ENCODE results near the gene CLPSL1.

CLPSL1 gene

DNA sequence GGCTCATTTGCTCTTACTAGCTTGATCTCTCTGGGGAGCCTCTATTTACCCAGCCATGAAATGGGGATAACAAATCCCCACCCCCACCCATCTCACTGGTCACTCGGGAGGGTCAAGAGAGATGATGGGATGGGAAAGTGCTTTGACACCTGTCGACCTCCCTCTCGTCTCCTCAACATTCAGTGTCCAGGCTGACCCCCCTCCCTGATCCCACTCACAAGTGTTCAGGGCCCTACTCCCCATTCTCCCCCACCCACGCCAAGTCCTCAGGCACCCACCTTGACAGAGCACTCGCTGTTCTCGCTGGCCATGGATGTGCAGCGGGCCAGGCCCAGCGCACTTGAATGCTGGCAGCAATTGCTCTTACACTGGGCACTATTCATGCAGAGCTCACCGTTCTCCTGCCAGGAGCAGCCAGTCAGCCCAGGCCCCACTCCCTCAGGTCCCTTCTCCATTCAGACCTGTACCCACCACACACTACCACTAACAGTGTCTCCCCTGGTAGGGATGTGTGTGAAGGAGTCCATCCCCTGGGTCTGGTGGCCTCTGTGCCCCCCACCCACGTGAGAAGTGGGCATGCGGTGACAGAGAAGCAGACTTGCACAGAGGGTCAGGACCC is 14.7 kb downstream of the CLPSL1 start:
- no peak for DNase-seq (ENCODE audit: low read depth in 2 of 2)

DNA sequence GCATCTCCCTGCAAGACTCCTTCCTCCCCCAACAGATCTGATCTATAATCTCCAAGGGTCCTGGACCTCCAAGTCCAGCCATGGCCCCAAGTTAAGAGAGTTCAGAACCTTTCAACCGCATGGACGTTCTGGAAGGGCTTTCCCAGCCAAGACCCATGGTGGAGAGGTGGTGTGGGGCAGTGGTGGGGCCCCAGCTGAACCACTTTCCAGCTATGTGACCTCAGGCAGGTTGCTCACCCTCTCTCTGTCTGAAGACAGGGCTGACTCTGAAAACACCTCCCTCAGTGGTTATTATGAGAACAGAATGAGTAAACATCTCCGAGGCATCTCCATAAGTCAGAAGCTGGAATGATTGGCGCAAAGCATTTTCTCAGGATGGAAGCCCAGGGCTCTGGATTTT is 15.4 kb downstream of the CLPSL1 start:
- no peak for DNase-seq (ENCODE audit: low read depth in 2 of 2)

DNA sequence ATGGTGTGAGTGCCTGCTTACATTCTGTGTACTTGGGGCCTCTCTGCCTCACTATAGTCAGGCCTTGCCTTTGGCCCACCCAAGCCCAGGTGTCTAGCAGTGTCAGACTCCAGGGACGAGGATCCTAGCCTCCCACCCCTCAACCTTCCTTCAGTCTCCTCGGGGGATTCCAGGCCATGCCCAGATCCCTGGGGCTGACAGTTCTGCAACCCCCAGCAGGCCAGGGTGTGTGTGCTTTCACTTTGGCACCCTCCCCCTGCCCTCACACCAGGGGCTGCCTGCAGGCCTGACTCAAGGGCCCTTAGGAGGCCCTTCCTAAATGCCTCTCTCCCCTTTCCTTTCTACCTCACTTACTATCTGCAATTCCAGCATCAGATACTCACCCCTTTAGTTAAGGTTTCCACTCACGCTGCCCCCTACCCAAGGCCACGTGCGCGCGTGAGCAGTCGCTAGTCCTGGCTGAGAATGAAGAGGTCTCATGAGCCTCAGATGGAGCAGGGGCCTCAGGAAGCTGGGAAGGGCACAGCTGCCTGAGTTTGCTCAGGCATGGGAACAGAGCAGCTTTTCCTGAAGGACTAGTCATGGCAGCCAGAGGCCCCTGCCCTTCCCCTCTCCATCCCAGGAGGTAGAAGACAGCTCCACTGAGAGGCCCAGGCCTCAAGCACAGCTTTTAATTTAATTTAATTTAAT is 17.2 kb downstream of the CLPSL1 start:
- no peak for DNase-seq (ENCODE audit: low read depth in 2 of 2)

DNA sequence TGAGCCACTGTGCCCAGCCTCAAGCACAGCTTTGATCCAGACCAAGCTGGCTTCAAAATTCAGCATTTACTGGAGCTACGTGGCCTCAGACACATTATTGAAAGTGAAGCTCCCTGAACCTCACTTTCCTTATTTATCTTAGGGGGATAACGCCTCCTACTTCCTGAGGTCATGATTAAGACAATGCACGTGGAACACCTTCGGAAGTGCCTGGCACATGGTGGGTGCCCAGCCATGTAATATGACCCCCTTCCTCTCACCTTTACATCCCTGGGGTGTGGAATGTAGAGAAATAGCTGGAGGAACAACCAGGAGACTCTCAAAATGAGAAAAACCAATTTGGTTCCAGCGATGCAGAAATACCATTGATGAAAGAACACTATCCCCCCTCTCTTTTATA is 17.9 kb downstream of the CLPSL1 start:
- DNase-seq (ENCODE audit: low read depth in 2 of 2), result no peak

DNA sequence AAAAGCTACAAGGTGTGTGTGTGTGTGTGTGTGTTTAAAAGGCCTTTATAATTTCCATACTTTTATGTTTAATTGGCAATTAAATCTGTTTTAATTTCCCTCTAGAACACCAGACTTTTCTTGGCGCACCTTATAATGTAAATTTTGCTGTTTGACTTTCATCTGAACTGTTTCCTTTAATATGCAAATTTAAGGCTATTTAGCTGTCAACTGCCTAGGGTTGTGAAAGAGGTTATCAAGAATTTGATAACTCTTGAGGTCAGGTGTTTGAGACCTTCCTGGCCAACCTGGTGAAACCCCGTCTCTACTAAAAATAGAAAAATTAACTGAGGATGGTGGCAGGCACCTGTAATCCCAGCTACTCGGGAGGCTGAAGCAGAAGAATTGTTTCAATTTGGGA is 20.3 kb downstream of the CLPSL1 start:
- no peak for DNase-seq (ENCODE audit: low read depth in 2 of 2)

DNA sequence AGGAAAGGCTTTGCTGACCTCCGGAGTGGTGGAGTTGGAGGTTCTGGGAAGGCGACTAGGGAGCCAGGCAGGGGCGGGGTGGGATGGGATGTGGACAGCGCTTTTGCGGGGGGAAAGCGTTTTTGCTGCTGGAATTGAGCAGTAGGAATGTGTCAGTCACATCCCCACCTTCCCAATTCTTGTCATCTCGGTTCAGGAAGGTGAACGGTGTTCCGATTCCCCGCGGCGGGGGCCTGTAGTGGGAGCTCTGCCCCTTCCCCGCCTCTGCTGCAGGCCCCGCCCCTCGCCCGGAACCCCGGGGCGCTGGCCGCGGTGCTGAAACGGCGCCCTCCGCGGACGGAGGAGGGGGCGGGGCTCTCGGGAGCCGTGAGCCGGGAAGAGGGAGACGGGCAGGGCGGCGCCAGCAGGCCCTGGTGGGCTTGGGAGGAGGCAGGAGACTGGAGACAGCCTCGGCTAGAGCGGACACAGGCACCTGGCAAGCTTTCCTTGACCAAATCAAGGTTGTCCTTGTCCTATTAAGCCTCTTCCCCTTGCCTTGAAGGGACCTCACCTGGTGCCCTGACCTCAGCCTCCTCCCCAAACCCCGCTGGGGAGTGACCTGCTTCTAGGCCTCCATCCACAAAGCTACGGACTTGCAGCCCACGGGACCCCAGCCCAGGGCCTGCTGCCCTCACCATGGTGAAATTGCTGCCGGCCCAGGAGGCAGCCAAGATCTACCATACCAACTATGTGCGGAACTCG is 24.3 kb downstream of the CLPSL1 start, which contains the start of gene LHFPL5:
TSS of gene LHFPL5 (plus strand) at position 357 of the 741 bp plus-strand sequence. CDS start at position 676, 319 bp downstream.
- no peak for DNase-seq (ENCODE audit: low read depth in 2 of 2)

DNA sequence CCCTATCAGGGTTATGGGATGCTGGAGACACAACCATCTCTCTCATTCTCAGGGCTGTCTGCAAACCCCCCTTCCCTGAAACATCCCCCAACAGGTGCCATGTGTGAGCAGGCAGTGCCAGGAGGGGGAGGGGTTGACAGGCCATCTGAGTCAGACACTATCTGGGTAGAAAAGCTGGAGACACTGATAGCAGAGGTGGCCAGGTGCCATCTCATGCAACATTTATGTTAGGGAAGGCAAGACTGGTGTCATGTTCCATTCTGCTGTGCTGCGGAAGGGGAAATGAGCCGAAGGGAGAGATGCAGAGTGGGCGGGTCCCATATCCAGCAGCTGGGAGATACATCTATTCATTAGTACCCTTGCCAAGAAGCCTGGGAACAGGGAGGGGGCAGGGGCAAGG is 27.9 kb downstream of the CLPSL1 start:
- DNase-seq (ENCODE audit: low read depth in 2 of 2), result no peak

DNA sequence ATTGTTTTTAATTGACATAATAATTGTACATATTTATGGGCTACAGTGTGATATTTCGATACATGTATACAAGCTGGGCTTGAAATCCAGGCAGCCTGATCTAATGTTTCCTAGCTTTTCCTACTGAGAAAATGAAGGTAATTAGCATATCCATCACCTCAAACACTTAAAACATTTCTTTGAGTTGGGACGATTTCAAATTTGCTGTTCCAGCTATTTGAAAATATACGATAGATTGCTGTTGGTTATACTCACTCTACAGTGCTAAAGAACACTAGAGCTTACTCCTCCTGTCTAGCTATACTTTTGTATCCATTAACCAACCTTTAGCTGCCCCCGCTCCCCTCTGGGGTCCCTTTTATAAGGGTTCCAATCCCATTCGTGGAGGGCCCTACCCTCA is 29.0 kb downstream of the CLPSL1 start:
- no peak for DNase-seq (ENCODE audit: low read depth in 2 of 2)

DNA sequence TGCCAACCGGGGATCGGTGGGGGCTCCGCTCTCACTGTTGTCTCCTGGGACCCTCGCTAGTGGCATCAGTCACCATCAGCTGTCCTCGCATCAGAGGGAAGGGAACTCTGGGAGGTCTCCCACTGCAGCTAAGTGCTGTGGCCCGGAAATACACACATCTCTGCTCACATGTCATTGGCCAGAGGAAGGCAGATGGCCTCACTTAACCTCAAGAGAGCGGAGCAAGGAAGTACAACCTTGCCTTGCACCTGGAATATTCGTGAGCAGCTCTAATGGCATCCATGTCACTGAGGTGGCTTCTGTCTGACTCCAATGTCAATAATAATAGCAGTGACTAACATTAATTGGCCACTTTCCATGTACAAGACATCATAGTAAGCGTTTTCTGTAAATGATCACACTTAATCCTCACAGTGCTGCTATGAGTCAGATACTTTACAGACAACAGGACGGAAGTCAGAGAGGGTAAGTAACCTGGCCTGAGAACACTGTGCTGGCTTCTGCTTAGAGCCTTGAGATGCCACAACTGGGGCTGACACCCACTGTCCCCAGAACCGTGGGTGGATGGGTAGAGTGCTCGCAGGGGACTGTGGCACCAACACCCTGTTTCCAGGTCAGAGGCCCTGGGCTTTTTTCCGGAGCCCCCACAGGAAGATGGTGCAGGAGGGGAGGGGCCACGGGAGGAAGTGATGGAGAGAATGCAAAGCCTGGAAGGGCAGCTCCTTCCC is 30.3 kb downstream of the CLPSL1 start:
- peak; percentile 7 to 16 for DNase-seq (ENCODE audit: low read depth in 2 of 2)

DNA sequence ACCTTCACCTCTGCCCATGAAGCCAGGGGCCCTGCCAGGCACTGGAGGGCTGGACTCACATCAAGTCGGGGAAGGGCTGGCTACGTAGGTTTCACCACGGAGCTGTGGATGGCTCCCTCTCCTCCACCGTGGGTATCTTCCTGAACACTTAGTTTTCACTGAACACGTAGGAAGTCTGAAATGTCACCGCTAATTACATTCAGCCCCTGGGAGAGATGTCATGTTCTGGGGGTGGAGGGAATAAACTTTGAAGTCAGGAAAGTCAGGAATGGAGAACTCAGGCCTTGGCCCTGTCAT is 30.8 kb downstream of the CLPSL1 start:
- no peak for DNase-seq (ENCODE audit: low read depth in 2 of 2)

DNA sequence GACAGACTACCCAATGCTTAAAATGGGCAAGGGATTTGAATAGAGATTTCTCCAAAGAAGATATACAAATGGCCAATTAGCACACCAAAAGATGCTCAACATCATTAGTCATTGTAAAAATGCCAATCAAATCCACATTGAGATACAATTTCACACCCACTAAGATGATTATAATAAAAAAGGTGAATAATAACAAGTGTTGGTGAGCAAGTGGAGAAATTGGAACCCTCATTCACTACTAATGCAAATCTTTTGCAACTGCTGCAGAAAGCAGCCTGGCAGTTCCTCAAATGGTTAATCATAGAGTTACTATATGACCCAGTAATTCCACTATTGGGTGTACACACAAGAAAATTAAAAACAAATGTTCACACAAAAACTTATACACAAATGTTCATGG is 36.7 kb downstream of the CLPSL1 start:
- DNase-seq (ENCODE audit: low read depth in 2 of 2), result no peak

DNA sequence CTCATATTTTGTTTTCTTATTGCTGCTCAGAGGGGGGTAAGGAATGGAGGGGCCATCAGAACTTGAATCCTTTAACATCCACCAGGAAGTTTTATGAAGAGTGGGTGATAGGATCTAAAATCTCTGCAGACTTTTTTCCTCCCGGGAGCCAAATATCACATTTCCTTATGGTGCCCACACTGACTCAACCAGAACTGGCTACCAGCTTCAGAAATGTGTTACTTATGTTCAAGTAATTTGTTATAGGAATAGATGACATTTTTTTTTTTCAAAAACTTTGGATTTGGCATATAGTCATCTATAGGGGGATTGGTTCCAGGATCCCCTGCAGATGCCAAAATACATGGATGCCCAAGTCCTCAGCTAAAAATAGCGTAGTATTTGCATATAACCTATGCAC is 42.8 kb downstream of the CLPSL1 start:
- DNase-seq (ENCODE audit: low read depth in 2 of 2), result no peak

DNA sequence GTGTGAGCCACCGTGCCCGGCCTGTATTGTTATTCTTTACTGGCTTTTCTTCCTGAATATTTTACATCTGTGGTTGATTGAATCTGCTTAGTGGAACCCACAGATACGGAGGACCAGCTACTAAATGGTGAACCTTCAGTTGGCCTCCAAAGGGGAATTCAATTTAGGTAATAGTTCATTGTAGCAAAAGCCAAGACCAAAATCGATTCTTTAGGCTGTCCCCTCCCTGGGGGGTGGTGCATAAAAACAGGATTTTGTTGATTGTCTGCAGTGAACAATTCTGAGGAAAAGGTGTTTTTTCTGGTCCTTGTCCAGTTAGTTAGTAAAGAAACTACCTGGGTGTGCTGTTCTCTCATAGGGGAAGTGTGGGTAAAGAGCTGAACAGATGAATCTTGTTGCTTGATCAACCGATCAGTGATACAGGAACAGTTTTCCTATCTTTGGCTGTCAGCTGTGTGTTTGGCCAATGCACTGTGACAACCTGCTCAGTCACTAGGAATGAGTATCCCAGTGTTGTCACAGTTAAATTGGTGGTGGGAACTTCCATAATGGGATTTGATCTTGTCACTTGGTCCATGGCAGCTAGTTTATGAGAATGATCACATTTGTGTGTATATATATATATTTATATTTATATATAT is 43.9 kb downstream of the CLPSL1 start:
- DNase-seq (ENCODE audit: low read depth in 2 of 2), result no peak

DNA sequence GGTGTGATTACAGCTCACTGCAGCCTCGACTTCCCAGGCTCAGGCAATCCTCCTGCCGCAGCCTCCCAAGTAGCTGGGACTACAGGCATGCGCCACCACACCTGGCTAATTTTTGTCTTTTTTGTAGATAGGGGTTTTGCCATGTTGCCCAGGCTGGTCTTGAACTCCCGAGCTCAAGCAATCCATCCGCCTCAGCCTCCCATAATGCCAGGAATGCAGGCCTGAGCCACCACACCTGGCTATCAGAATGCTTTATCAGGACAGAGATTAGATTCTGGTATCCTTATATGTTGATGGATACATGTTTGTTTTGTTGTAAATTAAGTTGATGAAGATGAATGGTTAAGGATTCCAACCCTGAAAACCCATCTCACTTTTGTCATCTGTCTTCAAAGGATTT is 48.5 kb downstream of the CLPSL1 start:
- DNase-seq (ENCODE audit: low read depth in 2 of 2), result no peak

DNA sequence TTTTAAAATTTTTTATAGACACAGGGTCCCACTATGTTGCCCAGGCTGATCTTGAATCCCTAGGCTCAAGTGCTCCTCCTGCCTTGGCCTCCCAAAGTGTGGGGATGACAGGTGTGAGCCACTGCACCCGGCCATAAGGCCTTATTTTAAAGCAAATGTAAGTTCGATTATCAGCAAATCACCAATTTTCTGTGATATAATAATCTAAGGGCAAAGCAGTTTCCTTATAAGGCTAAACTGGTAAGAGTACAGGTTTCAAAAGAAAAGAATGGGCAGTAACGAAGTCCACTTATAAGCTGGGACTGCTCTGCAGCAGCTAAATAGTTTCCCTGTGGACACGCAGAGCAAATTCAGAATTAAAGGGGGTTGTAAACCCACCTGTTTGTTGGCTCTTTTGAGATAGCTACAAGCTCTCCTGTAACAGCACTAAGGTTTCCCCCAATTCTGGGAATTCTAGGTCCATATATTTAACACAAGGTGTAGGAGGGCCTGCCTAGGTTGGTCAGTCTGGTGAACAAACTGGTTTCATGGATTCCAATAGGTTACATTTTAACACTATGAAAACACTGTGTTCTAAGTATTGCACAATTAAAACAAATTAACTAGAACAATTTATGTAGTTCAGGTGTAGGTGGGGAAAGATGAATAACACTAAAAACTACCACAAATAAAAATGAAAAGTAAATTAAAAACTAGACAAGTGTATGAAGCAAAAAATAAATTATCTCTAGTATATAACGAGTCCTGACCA is 50.6 kb downstream of the CLPSL1 start:
- no peak for DNase-seq (ENCODE audit: low read depth in 2 of 2)

DNA sequence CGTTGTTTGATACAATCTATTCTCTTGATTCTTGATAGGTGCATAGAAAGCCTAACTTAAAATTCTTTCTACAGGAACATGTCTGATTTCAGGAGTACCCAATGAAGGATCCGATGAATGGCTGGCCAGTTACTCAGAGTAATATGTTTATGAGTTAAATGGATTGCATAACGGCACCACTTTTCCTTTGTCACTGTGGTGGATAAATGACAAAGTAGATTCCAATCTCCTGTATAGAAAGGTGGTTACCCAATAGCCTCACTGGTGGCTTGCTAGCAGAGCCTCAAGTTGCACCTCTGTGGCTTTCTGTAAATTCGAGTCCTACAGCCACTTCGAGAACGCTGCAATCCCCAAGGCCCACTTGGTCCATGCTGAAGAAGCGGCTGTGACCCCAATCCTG is 52.7 kb downstream of the CLPSL1 start:
- DNase-seq (ENCODE audit: low read depth in 2 of 2), result no peak
